Liver (tissue), 9 donors: ENCODE data around the gene TNS3. TPM values are rescaled to one million over a fixed set of nuclear protein-coding genes. Genes with fewer than 3 reads are reported as not detected.
A peak's percentile ranks its signal among the peaks of the same experiment; 100 is the strongest.
"Not testable (repeated sequence)": the region's sequence is repeated elsewhere in the genome, so short reads cannot be mapped to it uniquely, and the experiment has no call there.

ENCODE experiments used
- DNase-seq: peaks from one replicate; pipeline ENCODE4 v3.0.0-alpha.2; 2017; ENCODE audit warnings: low spot score
- H3K27ac ChIP-seq, 2 donors: one replicate each; pipeline ENCODE4 v1.7.0; 2013; ENCODE audit warnings: inconsistent platforms in 2 of 2, low read length in 2 of 2, control low read depth in 1 of 2, low read depth in 1 of 2, mild to moderate bottlenecking in 1 of 2
- H3K27me3 ChIP-seq, 4 donors: one replicate each; pipeline versions ENCODE4 v1.6.1 to v1.7.0; 2013; ENCODE audit warnings: low read length in 3 of 4, inconsistent platforms in 1 of 4, mild to moderate bottlenecking in 1 of 4, moderate library complexity in 1 of 4; ENCODE audit not compliant: control insufficient read depth in 4 of 4, insufficient read depth in 4 of 4
- H3K36me3 ChIP-seq, 4 donors: one replicate each; pipeline versions ENCODE4 v1.6.1 to v1.7.0; 2013; ENCODE audit warnings: low read length in 3 of 4, mild to moderate bottlenecking in 3 of 4, low read depth in 1 of 4, moderate library complexity in 1 of 4; ENCODE audit not compliant: control insufficient read depth in 4 of 4, insufficient read depth in 3 of 4
- H3K4me1 ChIP-seq, 4 donors: one replicate each; pipeline versions ENCODE4 v1.6.1 to v1.7.0; 2013; ENCODE audit warnings: low read length in 3 of 4, mild to moderate bottlenecking in 3 of 4, moderate library complexity in 1 of 4; ENCODE audit not compliant: control insufficient read depth in 4 of 4, insufficient read depth in 4 of 4
- H3K4me3 ChIP-seq, 3 donors: one replicate each; pipeline versions ENCODE4 v1.6.1 to v1.7.0; 2013; ENCODE audit warnings: low read length in 3 of 3, control low read depth in 1 of 3, low read depth in 1 of 3, mild to moderate bottlenecking in 1 of 3
- H3K9ac ChIP-seq, 2 donors: one replicate each; pipeline ENCODE4 v1.7.0; 2013; ENCODE audit warnings: low read length in 2 of 2, mild to moderate bottlenecking in 2 of 2, moderate library complexity in 2 of 2, control low read depth in 1 of 2, low read depth in 1 of 2
- H3K9me3 ChIP-seq, 4 donors: one replicate each; pipeline versions ENCODE4 v1.6.1 to v1.7.0; 2013; ENCODE audit warnings: low read length in 3 of 4; ENCODE audit not compliant: control insufficient read depth in 4 of 4
- EGR1 ChIP-seq, 2 donors: IDR thresholded peaks; 2 replicates each; pipeline ENCODE4 v1.6.1; 2016 to 2018; ENCODE audit warnings: antibody characterized with exemption in 2 of 2, low read depth in 2 of 2
- HNF4A ChIP-seq, 2 donors: conservative IDR thresholded peaks; 2 replicates each; pipeline ENCODE4 v1.6.1; 2016; ENCODE audit warnings: antibody characterized with exemption in 2 of 2, mild to moderate bottlenecking in 2 of 2
- HNF4G ChIP-seq: IDR thresholded peaks from 2 replicates; pipeline ENCODE4 v1.6.1; 2016; ENCODE audit warnings: antibody characterized with exemption
- NR2F2 ChIP-seq: IDR thresholded peaks from 2 replicates; pipeline ENCODE4 v1.6.1; 2016; ENCODE audit warnings: antibody characterized with exemption
- RAD21 ChIP-seq, 2 donors: IDR thresholded peaks; 2 replicates each; pipeline ENCODE4 v1.6.1; 2016; ENCODE audit warnings: antibody characterized with exemption in 2 of 2, mild to moderate bottlenecking in 2 of 2
- RXRA ChIP-seq, 2 donors: IDR thresholded peaks; 2 replicates each; pipeline ENCODE4 v1.6.1; 2017 to 2018; ENCODE audit warnings: antibody characterized with exemption in 2 of 2, mild to moderate bottlenecking in 1 of 2
- SP1 ChIP-seq: IDR thresholded peaks from 2 replicates; pipeline ENCODE4 v1.6.1; 2018; ENCODE audit warnings: antibody characterized with exemption, mild to moderate bottlenecking
- YY1 ChIP-seq: IDR thresholded peaks from 2 replicates; pipeline ENCODE4 v1.6.1; 2016; ENCODE audit warnings: antibody characterized with exemption, mild to moderate bottlenecking
- WGBS: extraction: QIAGEN DNeasy Blood & Tissue Kit; methylation state at CpG from one replicate; pipeline ENCODE4 v1.1.7; 2013; 5-methylcytosine and 5-hydroxymethylcytosine counted together
- polyA plus RNA-seq, 2 donors: library from polyadenylated mRNA; stranded (reverse) in 1 of 2; unstranded in 1 of 2; fragments of 200-250 nt in 1 of 2; fragments of >200 nt in 1 of 2; fragmentation: Nextera tagmentation in 1 of 2; extraction: Ambion mirVana in 1 of 2; gene quantifications; one replicate each; pipeline versions ENCODE4 v1.2.1 to v1.2.3, GENCODE V29; 2013 to 2015
- total RNA-seq, 2 donors: library from RNA; depleted of rRNA; stranded (reverse); fragments of >200 nt; gene quantifications; one replicate each; pipeline ENCODE4 v1.2.3, GENCODE V29; 2014
- TF ChIP-seq, protein P1 (sequence below): fragments of 150-350 bp; IDR thresholded peaks from 2 replicates; pipeline ENCODE4 v1.5.1; 2017; ENCODE audit warnings: improper control_type of control experiment, low read depth, low read length; ENCODE audit not compliant: missing input control
- donor health status: healthy.
- donor health status: healthy.
- donor health status: healthy.
- donor health status: healthy.
- donor health status: healthy.

The TNS3 gene
- total and polyA plus RNA-seq, 4 donors = 16.8 to 100 (median 29.5) TPM

DNA sequence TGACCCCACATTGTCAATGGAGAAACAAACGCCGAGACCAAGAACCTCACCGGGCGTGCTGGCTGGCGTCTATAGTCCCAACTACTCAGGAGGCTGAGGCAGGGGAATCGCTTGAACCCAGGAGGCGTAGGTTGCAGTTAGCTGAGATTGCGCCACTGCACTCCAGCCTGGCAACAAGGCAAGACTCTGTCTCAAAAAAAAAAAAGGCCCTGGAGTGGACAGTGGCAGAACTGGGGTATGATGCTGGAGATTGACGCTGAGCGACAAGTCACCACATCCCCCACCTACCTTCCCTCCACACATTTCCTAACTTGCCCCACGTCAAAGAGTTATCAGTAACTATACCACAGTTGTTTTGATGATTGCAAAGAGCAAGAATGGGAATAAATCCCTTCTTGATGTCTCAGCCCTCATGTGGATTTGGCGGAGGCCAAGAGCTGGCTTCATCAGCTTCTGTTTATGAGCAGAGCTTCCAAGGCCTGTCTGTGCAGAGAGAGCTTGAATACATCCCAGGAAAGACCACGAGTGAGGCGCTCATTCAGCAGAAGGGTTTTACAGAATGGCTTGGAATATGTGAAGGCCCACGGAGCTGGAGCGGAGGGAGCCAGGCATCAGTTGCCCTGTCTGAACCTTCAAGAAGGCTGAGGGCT is 28.0 kb upstream of the TNS3 start:
- no peak for DNase-seq
- Histone ChIP-seq H3K4me1 (peaks cover 19 to 65% (median 51%) of the 10 kb centered on the region in 4 donors), H3K4me3 (no peak overlapping the region), H3K27me3 (no peaks in the 10 kb centered on the region), H3K36me3 (no peaks in the 10 kb centered on the region), H3K9me3 (no peaks in the 10 kb centered on the region), H3K27ac (peak overlapping the region; percentile 79 to 96), H3K9ac (peak overlapping the region in 1 of 2 donors; percentile 31)
- peak in 1 of 2 donors; percentile 21 for TF ChIP-seq HNF4A (conservative IDR thresholded peaks at IDR 0.05)
- TF ChIP-seq EGR1 (IDR thresholded peaks at IDR 0.05; ENCODE audit: low read depth in 2 of 2) = no peak
- TF ChIP-seq RXRA (IDR thresholded peaks at IDR 0.05) = peak in 1 of 2 donors; percentile 14
- WGBS = 61% methylated on average over 16 of the region's 16 CpGs

DNA sequence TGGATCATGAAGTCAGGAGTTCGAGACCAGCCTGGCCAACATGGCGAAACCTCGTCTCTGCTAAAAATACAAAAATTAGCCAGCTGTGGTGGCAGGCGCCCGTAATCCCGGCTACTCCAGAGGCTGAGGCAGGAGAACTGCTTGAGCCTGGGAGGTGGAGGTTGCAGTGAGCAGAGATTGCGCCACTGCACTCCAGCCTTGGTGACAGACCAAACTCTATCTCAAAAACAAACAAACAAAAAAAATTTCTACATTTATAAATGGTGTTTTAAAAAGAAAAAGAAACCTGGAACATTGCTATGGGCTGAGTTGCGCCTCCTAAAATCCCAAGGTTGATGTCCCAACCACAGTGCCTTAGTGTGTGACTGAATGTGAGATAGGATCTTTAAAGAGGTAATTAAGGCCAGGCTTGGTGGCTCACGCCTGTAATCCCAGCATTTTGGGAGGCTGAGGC is 24.7 kb upstream of the TNS3 start:
- H3K27ac ChIP-seq = peak overlapping the region; percentile 68 to 79
- H3K9ac ChIP-seq, H3K9me3 ChIP-seq, DNase-seq, H3K4me3 ChIP-seq, H3K36me3 ChIP-seq, H3K27me3 ChIP-seq: not testable (repeated sequence)
- WGBS = 50% methylated on average over 9 of the region's 9 CpGs
- peaks cover 22 to 77% (median 70%) of the 10 kb centered on the region in 4 donors for H3K4me1 ChIP-seq
- TF ChIP-seq SP1 = peak; percentile 40
- TF ChIP-seq RXRA (IDR thresholded peaks at IDR 0.05) = peak in 1 of 2 donors; percentile 52
- peak; percentile 12 for TF ChIP-seq YY1
- peak; percentile 58 to 59 for TF ChIP-seq HNF4A (conservative IDR thresholded peaks at IDR 0.05)

DNA sequence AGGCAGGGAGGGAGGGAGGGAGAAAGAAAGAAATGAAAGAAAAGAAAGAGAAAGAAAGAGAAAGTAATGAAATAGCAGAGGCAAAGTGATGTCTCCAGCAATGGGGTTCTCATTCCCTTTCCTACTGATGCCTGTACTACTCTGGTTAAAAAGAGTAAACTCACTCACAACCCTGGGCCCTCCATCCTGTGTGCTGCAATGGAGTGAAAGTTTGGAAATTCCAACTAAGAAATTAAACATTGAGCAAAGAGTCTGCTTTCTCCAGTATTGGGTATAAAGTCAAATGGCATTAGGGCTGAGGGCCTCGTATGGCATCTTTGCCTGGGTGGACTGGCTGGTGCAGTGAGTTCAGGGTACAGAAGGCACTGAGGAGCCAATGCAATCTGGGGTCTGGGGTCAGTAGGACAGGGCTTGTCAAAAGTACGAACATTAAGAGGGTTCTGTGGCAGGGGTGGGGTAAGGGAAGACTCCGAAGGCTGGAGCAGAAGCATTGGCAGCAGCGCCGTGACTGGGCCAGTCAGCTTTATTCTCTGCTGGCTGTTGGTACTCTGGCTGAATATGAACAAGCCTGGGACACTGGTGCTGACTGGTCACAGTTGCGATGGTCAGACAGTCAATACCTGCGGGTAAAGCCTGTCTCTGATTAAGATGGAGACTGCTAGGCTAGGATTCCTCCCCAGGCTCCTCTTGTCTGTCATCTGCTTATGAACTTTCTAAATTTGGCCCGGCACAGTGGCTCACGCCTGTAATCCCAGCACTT is 24.1 kb upstream of the TNS3 start:
- 72% methylated on average over 9 of the region's 9 CpGs for WGBS
- Histone ChIP-seq H3K27ac (peak overlapping the region; percentile 68 to 79), H3K4me1 (peaks cover 18 to 76% (median 70%) of the 10 kb centered on the region in 4 donors)

DNA sequence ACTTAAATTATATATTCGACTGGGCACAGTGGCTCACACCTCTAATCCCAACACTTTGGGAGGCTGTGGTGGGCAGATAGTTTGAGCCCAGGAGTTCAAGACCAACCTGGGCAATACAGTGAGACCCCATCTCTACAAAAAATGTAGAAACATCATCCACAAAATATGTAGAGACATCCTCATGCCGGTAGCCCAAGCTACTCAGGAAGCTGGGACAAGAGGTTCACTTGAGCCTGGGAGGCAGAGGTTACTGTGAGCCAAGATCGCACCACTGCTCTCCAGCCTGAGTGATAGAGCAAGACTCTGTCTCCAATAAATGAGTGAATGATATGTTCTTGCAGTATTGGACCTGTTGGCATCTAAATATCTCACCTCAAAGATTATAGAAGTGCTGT is 22.6 kb upstream of the TNS3 start:
- H3K27me3 ChIP-seq = no peaks in the 10 kb centered on the region
- H3K4me1 ChIP-seq = peaks cover 9 to 69% (median 61%) of the 10 kb centered on the region in 4 donors
- DNase-seq = no peak
- H3K36me3 ChIP-seq = no peaks in the 10 kb centered on the region
- H3K9me3 ChIP-seq = no peaks in the 10 kb centered on the region
- H3K27ac ChIP-seq = peak overlapping the region; percentile 77 to 79
- 31% methylated on average over 3 of the region's 3 CpGs for WGBS
- no peak overlapping the region for H3K4me3 ChIP-seq
- TF ChIP-seq HNF4G (no peak), EGR1 (IDR thresholded peaks at IDR 0.05; ENCODE audit: low read depth in 2 of 2) (no peak)
- TF ChIP-seq, protein P1, sequence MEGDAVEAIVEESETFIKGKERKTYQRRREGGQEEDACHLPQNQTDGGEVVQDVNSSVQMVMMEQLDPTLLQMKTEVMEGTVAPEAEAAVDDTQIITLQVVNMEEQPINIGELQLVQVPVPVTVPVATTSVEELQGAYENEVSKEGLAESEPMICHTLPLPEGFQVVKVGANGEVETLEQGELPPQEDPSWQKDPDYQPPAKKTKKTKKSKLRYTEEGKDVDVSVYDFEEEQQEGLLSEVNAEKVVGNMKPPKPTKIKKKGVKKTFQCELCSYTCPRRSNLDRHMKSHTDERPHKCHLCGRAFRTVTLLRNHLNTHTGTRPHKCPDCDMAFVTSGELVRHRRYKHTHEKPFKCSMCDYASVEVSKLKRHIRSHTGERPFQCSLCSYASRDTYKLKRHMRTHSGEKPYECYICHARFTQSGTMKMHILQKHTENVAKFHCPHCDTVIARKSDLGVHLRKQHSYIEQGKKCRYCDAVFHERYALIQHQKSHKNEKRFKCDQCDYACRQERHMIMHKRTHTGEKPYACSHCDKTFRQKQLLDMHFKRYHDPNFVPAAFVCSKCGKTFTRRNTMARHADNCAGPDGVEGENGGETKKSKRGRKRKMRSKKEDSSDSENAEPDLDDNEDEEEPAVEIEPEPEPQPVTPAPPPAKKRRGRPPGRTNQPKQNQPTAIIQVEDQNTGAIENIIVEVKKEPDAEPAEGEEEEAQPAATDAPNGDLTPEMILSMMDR = no peak
- H3K9ac ChIP-seq = no peak overlapping the region

More for the DNA sequence above, 24.1 kb upstream of the TNS3 start:
- TF ChIP-seq NR2F2 = no peak
- TF ChIP-seq RAD21 (IDR thresholded peaks at IDR 0.05) = peak in 1 of 2 donors; percentile 3
- no peak for TF ChIP-seq SP1
- peak in 1 of 2 donors; percentile 22 for TF ChIP-seq RXRA (IDR thresholded peaks at IDR 0.05)
- peak in 1 of 2 donors; percentile 27 for TF ChIP-seq HNF4A (conservative IDR thresholded peaks at IDR 0.05)
- no peaks in the 10 kb centered on the region for H3K27me3 ChIP-seq
- no peak overlapping the region for H3K4me3 ChIP-seq
- H3K36me3 ChIP-seq = no peaks in the 10 kb centered on the region
- DNase-seq = no peak
- no peak overlapping the region for H3K9ac ChIP-seq
- H3K9me3 ChIP-seq = no peaks in the 10 kb centered on the region

DNA sequence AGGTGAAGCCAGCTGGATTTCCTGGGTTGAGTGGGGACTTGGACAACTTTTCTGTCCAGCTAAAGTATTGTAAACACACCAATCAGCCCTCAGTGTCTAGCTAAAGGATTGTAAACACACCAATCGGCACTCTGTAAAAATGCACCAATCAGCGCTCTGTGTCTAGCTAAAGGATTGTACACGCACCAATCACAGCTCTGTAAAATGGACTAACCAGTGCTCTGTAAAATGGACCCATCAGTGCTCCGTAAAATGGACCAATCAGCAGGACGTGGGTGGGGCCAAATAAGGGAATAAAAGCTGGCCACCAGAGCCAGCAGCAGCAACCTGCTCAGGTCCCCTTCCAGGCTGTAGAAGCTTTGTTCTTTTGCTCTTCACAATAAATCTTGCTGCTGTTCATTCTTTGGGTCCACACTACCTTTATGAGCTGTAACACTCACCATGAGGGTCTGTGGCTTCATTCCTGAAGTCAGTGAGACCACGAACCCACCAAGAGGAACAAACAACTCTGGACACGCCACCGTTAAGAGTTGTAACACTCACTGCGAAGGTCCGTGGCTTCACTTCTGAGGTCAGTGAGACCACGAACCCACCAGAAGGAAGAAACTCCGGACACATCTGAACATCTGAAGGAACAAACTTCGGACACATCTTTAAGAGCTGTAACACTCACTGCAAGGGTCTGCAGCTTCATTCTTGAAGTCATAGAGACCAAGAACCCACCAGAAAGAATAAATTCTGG is 21.8 kb upstream of the TNS3 start:
- H3K4me3 ChIP-seq, H3K27me3 ChIP-seq, DNase-seq, H3K9me3 ChIP-seq, H3K36me3 ChIP-seq, H3K9ac ChIP-seq: not testable (repeated sequence)
- peak overlapping the region; percentile 77 to 79 for H3K27ac ChIP-seq
- peaks cover 7 to 64% (median 58%) of the 10 kb centered on the region in 4 donors for H3K4me1 ChIP-seq
- WGBS = 84% methylated on average over 13 of the region's 13 CpGs
